NB4 (cell line): ENCODE results near the gene PSMG3.
A peak's percentile ranks its signal among the peaks of the same experiment; 100 is the strongest.

ENCODE experiments used
- DNase-seq: peaks from one replicate; pipeline ENCODE4 v3.0.0; 2010; ENCODE audit warnings: low read depth
- H3K4me3 ChIP-seq: one replicate; pipeline ENCODE4 v1.5.1; 2011; ENCODE audit warnings: mild to moderate bottlenecking, low read depth, low read length, moderate library complexity
- CTCF ChIP-seq: IDR thresholded peaks from one replicate; pipeline ENCODE4 v1.5.1; 2012; ENCODE audit warnings: low read depth, low read length
- MAX ChIP-seq: IDR thresholded peaks from 2 replicates; pipeline ENCODE4 v1.6.1; 2011; ENCODE audit warnings: low read depth, low read length
- MYC ChIP-seq: IDR thresholded peaks from 2 replicates; pipeline ENCODE4 v1.6.1; 2011; ENCODE audit warnings: low read depth, low read length
- POLR2A ChIP-seq: IDR thresholded peaks from 2 replicates; pipeline ENCODE4 v1.6.1; 2011; ENCODE audit warnings: mild to moderate bottlenecking; ENCODE audit not compliant: insufficient read length; ENCODE audit errors: extremely low read depth

PSMG3 gene

GRCh38 chr7:1576521-1577253 is 6.9 kb upstream of the PSMG3 start:
- no peak for DNase-seq
- no peak for TF ChIP-seq MYC
- no peak for TF ChIP-seq POLR2A
- TF ChIP-seq MAX, result no peak
- TF ChIP-seq CTCF, result no peak
- H3K4me3 ChIP-seq, result no peak overlapping the region

GRCh38 chr7:1575809-1576208 is 6.0 kb upstream of the PSMG3 start:
- no peak for DNase-seq
- H3K4me3 ChIP-seq, result no peak overlapping the region
- TF ChIP-seq CTCF (no peak), MAX (no peak), MYC (no peak), POLR2A (no peak)

GRCh38 chr7:1572111-1572822 is 2.4 kb upstream of the PSMG3 start:
- DNase-seq, result no peak
- TF ChIP-seq CTCF (no peak), POLR2A (no peak), MYC (no peak), MAX (no peak)
- H3K4me3 ChIP-seq, result no peak overlapping the region

- no peak for TF ChIP-seq MAX
- TF ChIP-seq POLR2A, result no peak
- no peak for TF ChIP-seq CTCF
- no peak for TF ChIP-seq MYC
- DNase-seq, result no peak
- peak overlapping the region; percentile 81 for H3K4me3 ChIP-seq
Measured at GRCh38 chr7:1569440-1569832, 396 bp downstream of the PSMG3 start.

GRCh38 chr7:1569016-1569415 is 816 bp downstream of the PSMG3 start:
- TF ChIP-seq MAX (no peak), CTCF (no peak), POLR2A (no peak), MYC (no peak)
- H3K4me3 ChIP-seq, result peak overlapping the region; percentile 81
- DNase-seq, result peak; percentile 64
